Aorta (tissue), 5 donors: Measurements from ENCODE around the gene OR2AT4. TPM values are rescaled to one million over a fixed set of nuclear protein-coding genes. Genes with fewer than 3 reads are reported as not detected.

Experiments
- ATAC-seq: fragments of 200-7000 bp; cut with Tn5 transposase; one replicate; pipeline ENCODE4 v1.9.1; 2022; ENCODE audit warnings: moderate library complexity; ENCODE audit not compliant: low FRiP score
- DNase-seq, 2 donors: peaks; one replicate each; pipeline ENCODE4 v3.0.0-alpha.2; 2020
- H3K27ac ChIP-seq, 2 donors: one replicate each; pipeline ENCODE4 v1.5.1; 2013; ENCODE audit warnings: low read length in 2 of 2, mild to moderate bottlenecking in 2 of 2, moderate library complexity in 2 of 2, control low read depth in 1 of 2, inconsistent platforms in 1 of 2, low read depth in 1 of 2
- H3K27me3 ChIP-seq, 2 donors: one replicate each; pipeline ENCODE4 v1.6.1; 2013; ENCODE audit warnings: control low read depth in 1 of 2, low read length in 1 of 2, mild to moderate bottlenecking in 1 of 2, moderate library complexity in 1 of 2; ENCODE audit not compliant: insufficient read depth in 2 of 2, control insufficient read depth in 1 of 2
- H3K36me3 ChIP-seq, 2 donors: one replicate each; pipeline ENCODE4 v1.6.1; 2013; ENCODE audit warnings: control low read depth in 1 of 2, low read length in 1 of 2, mild to moderate bottlenecking in 1 of 2; ENCODE audit not compliant: insufficient read depth in 2 of 2, control insufficient read depth in 1 of 2
- H3K4me1 ChIP-seq, 2 donors: one replicate each; pipeline ENCODE4 v1.6.1; 2013; ENCODE audit warnings: low read length in 2 of 2, control low read depth in 1 of 2, mild to moderate bottlenecking in 1 of 2, moderate library complexity in 1 of 2; ENCODE audit not compliant: insufficient read depth in 2 of 2, control insufficient read depth in 1 of 2
- H3K4me3 ChIP-seq, 2 donors: one replicate each; pipeline ENCODE4 v1.5.1; 2013; ENCODE audit warnings: low read length in 2 of 2, control low read depth in 1 of 2, mild to moderate bottlenecking in 1 of 2
- H3K9me3 ChIP-seq: one replicate; pipeline ENCODE4 v1.6.1; 2013; ENCODE audit warnings: mild to moderate bottlenecking, low read length; ENCODE audit not compliant: control insufficient read depth
- WGBS, 2 donors: extraction: QIAGEN DNeasy Blood & Tissue Kit; methylation state at CpG; one replicate each; pipeline ENCODE4 v1.1.7; 2013; 5-methylcytosine and 5-hydroxymethylcytosine counted together
- intact Hi-C, 2 donors: fragments of 100-400 bp; cut with DNase I; formaldehyde crosslinking; loops; one replicate each; pipeline versions ENCODE4 v1.14.2 to v1.15.0; 2022
- polyA plus RNA-seq, 2 donors: library from polyadenylated mRNA; stranded (reverse); fragments of 200-250 nt; gene quantifications; one replicate each; pipeline ENCODE4 v1.2.3, GENCODE V29; 2013
- total RNA-seq, 2 donors: library from RNA; stranded (reverse); fragmentation: NEBNext Ultra II Directional; extraction: Animal tissue kit (Norgen Biotek cat#: 25700); gene quantifications; one replicate each; pipeline ENCODE4 v1.2.1, GENCODE V29; 2021
- donor health status: healthy with polysubstance abuse.
- donor health status: Bipolar disorder and iron deficiency.
- donor health status: DM: no; HTN: no; CAD: no.
- donor health status: DM: no; HTN: no; CAD: no.
- donor health status: DM: yes; HTN: yes; CAD: no.

Gene OR2AT4
- total and polyA plus RNA-seq, 4 donors: 0.88 TPM; not detected in 3

GRCh38 chr11:75082601-75083216, 14.0 kb downstream of the OR2AT4 start:
- no peaks in the 10 kb centered on the region for H3K36me3 ChIP-seq
- no peaks in the 10 kb centered on the region for H3K4me1 ChIP-seq
- intact Hi-C loops: no loop called here
- 77 to 81% methylated on average over 8 of the region's 8 CpGs for WGBS, 2 donors
- H3K27ac ChIP-seq: no peak overlapping the region
- no peak overlapping the region for H3K4me3 ChIP-seq
- no peak for ATAC-seq
- no peaks in the 10 kb centered on the region for H3K27me3 ChIP-seq
- H3K9me3 ChIP-seq: no peaks in the 10 kb centered on the region
- DNase-seq: no peak

- ATAC-seq: no peak
- Histone ChIP-seq H3K4me1 (no peaks in the 10 kb centered on the region), H3K36me3 (no peaks in the 10 kb centered on the region), H3K4me3 (no peak overlapping the region), H3K9me3 (no peaks in the 10 kb centered on the region), H3K27me3 (no peaks in the 10 kb centered on the region), H3K27ac (no peak overlapping the region)
- 79 to 80% methylated on average over 4 of the region's 4 CpGs for WGBS, 2 donors
- intact Hi-C loops: no loop called here
- DNase-seq: no peak
Measured at GRCh38 chr11:75079546-75079945, 17.1 kb downstream of the OR2AT4 start.

- DNase-seq: no peak
- Histone ChIP-seq H3K27ac (peak overlapping the region in 1 of 2 donors; percentile 5), H3K36me3 (no peaks in the 10 kb centered on the region), H3K27me3 (no peaks in the 10 kb centered on the region), H3K4me3 (no peak overlapping the region), H3K9me3 (no peaks in the 10 kb centered on the region), H3K4me1 (no peaks in the 10 kb centered on the region)
- intact Hi-C loops: no loop called here
- WGBS, 2 donors: 61 to 69% methylated on average over 2 of the region's 2 CpGs
- no peak for ATAC-seq
Measured at GRCh38 chr11:75078233-75078632, 18.4 kb downstream of the OR2AT4 start.

GRCh38 chr11:75077316-75077715, 19.4 kb downstream of the OR2AT4 start:
- Histone ChIP-seq H3K27ac (no peak overlapping the region), H3K27me3 (no peaks in the 10 kb centered on the region), H3K9me3 (no peaks in the 10 kb centered on the region), H3K4me1 (no peaks in the 10 kb centered on the region), H3K4me3 (no peak overlapping the region), H3K36me3 (no peaks in the 10 kb centered on the region)
- intact Hi-C loops: no loop called here
- 18 to 31% methylated on average over 7 of the region's 7 CpGs for WGBS, 2 donors
- ATAC-seq: no peak
- DNase-seq: no peak

- H3K9me3 ChIP-seq: no peaks in the 10 kb centered on the region
- no peak overlapping the region for H3K4me3 ChIP-seq
- no peaks in the 10 kb centered on the region for H3K4me1 ChIP-seq
- no peaks in the 10 kb centered on the region for H3K27me3 ChIP-seq
- no peak overlapping the region for H3K27ac ChIP-seq
- ATAC-seq (no peak), DNase-seq (no peak)
- H3K36me3 ChIP-seq: no peaks in the 10 kb centered on the region
- intact Hi-C loops: no loop called here
Measured at GRCh38 chr11:75076671-75077070, 20.0 kb downstream of the OR2AT4 start.

GRCh38 chr11:75073459-75074190, 23.1 kb downstream of the OR2AT4 start:
- Histone ChIP-seq H3K4me1 (no peaks in the 10 kb centered on the region), H3K4me3 (no peak overlapping the region), H3K27me3 (no peaks in the 10 kb centered on the region), H3K36me3 (no peaks in the 10 kb centered on the region), H3K27ac (no peak overlapping the region), H3K9me3 (peaks cover 1% of the 10 kb centered on the region)
- WGBS, 2 donors: 72 to 81% methylated on average over 3 of the region's 3 CpGs
- ATAC-seq (no peak), DNase-seq (no peak)
- intact Hi-C loops: no loop called here

- H3K27ac ChIP-seq: no peak overlapping the region
- ATAC-seq: no peak
- intact Hi-C loops: no loop called here
- no peaks in the 10 kb centered on the region for H3K4me1 ChIP-seq
- H3K4me3 ChIP-seq: no peak overlapping the region
- H3K36me3 ChIP-seq: no peaks in the 10 kb centered on the region
- H3K9me3 ChIP-seq: peaks cover 1% of the 10 kb centered on the region
- DNase-seq: no peak
- 16 to 24% methylated on average over 2 of the region's 2 CpGs for WGBS, 2 donors
- no peaks in the 10 kb centered on the region for H3K27me3 ChIP-seq
Measured at GRCh38 chr11:75072582-75072981, 24.1 kb downstream of the OR2AT4 start.

- H3K27ac ChIP-seq: no peak overlapping the region
- no peaks in the 10 kb centered on the region for H3K36me3 ChIP-seq
- ATAC-seq (no peak), DNase-seq (no peak)
- no peak overlapping the region for H3K4me3 ChIP-seq
- WGBS, 2 donors: 87 to 92% methylated on average over 4 of the region's 4 CpGs
- peaks cover 3% of the 10 kb centered on the region for H3K9me3 ChIP-seq
- intact Hi-C loops: no loop called here
- H3K27me3 ChIP-seq: no peaks in the 10 kb centered on the region
- no peaks in the 10 kb centered on the region for H3K4me1 ChIP-seq
Measured at GRCh38 chr11:75069473-75069872, 27.2 kb downstream of the OR2AT4 start.

GRCh38 chr11:75068993-75069392, 27.7 kb downstream of the OR2AT4 start:
- DNase-seq: no peak
- no peak overlapping the region for H3K4me3 ChIP-seq
- peaks cover 3% of the 10 kb centered on the region for H3K9me3 ChIP-seq
- H3K36me3 ChIP-seq: no peaks in the 10 kb centered on the region
- no peaks in the 10 kb centered on the region for H3K4me1 ChIP-seq
- intact Hi-C loops: no loop called here
- H3K27me3 ChIP-seq: no peaks in the 10 kb centered on the region
- H3K27ac ChIP-seq: no peak overlapping the region
- ATAC-seq: no peak
